Brain microvascular endothelial cell (primary cell): ENCODE results near the gene PIP4K2C.

ENCODE experiments used
- DNase-seq: peaks from one replicate; pipeline ENCODE4 v3.0.0-alpha.2; 2020
- H3K27ac ChIP-seq: fragments of 250-450 bp; sonication (Bioruptor Pico); 2 replicates; pipeline ENCODE4 v1.5.1; 2020; ENCODE audit warnings: mild to moderate bottlenecking, moderate library complexity
- H3K27me3 ChIP-seq: fragments of 250-450 bp; sonication (Bioruptor Pico); replicated peaks from 2 replicates; pipeline ENCODE4 v1.5.1; 2020; ENCODE audit warnings: mild to moderate bottlenecking
- H3K36me3 ChIP-seq: fragments of 250-450 bp; sonication (Bioruptor Pico); replicated peaks from 2 replicates; pipeline ENCODE4 v1.5.1; 2020; ENCODE audit warnings: mild to moderate bottlenecking
- H3K4me3 ChIP-seq: 2 replicates; pipeline ENCODE4 v1.5.1; 2011; ENCODE audit warnings: low read depth, mild to moderate bottlenecking, control low read depth, low read length, moderate library complexity
- CTCF ChIP-seq: IDR thresholded peaks from 2 replicates; pipeline ENCODE4 v1.5.1; 2011; ENCODE audit warnings: low read depth, mild to moderate bottlenecking, moderate library complexity, low read length, control low read depth, inconsistent platforms; ENCODE audit errors: missing control alignments
- in situ Hi-C: cut with HindIII; loops from 2 replicates; pipeline ENCODE4 v1.10.0; 2017; ENCODE audit warnings: low sequenced_read_pairs, low pct_ligation_motif_present

PIP4K2C gene

GRCh38 chr12:57627501-57628279, 36.7 kb downstream of the PIP4K2C start:
- no peaks in the 10 kb centered on the region for H3K36me3 ChIP-seq
- TF ChIP-seq CTCF, result peak; percentile 33
- no peak overlapping the region for H3K27ac ChIP-seq
- DNase-seq, result no peak
- in situ Hi-C loops, result no loop called here
- no peak overlapping the region for H3K4me3 ChIP-seq
- H3K27me3 ChIP-seq, result peaks cover 23% of the 10 kb centered on the region

- Histone ChIP-seq H3K27ac (no peak overlapping the region), H3K4me3 (no peak overlapping the region), H3K36me3 (no peaks in the 10 kb centered on the region), H3K27me3 (peaks cover 23% of the 10 kb centered on the region)
- DNase-seq, result no peak
- TF ChIP-seq CTCF, result no peak
- in situ Hi-C loops, result no loop called here
Measured at GRCh38 chr12:57628280-57629191, 37.5 kb downstream of the PIP4K2C start.

DNA sequence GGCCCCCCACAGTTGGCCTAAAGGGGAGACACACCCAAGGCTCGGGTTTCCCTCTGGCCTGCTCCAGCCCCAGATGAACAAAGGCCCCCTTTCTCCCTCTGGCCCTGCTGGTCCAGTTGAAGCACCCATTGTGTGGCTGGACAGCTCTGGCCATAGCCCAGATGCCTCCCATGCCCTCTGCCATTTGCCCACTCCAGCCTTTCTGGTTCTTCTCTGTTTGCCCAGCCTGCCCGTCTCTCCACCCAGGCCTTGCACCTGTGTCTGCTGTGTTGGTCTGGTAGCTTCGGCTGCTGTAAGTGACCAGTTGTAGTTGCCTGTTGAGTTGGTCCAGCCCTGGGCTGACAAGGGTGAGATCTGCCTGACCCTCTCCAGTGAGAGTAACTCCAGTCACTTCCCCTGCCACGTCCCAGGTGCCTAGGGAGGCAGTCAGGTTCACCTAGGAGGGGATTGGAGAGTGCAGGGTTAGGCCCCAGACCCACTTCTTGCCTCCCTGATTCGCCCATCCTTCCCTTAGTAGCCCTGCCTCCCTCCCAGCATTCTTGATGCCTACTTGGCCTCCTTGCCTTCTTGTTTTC, 39.0 kb downstream of the PIP4K2C start:
- no peak overlapping the region for H3K4me3 ChIP-seq
- in situ Hi-C loops, result no loop called here
- peaks cover 18% of the 10 kb centered on the region for H3K27me3 ChIP-seq
- no peak for DNase-seq
- H3K27ac ChIP-seq, result no peak overlapping the region
- no peaks in the 10 kb centered on the region for H3K36me3 ChIP-seq
- no peak for TF ChIP-seq CTCF

GRCh38 chr12:57630891-57631433, 40.0 kb downstream of the PIP4K2C start:
- H3K36me3 ChIP-seq, result no peaks in the 10 kb centered on the region
- H3K27ac ChIP-seq, result no peak overlapping the region
- no peak overlapping the region for H3K4me3 ChIP-seq
- TF ChIP-seq CTCF, result no peak
- in situ Hi-C loops, result no loop called here
- peaks cover 15% of the 10 kb centered on the region for H3K27me3 ChIP-seq
- no peak for DNase-seq

DNA sequence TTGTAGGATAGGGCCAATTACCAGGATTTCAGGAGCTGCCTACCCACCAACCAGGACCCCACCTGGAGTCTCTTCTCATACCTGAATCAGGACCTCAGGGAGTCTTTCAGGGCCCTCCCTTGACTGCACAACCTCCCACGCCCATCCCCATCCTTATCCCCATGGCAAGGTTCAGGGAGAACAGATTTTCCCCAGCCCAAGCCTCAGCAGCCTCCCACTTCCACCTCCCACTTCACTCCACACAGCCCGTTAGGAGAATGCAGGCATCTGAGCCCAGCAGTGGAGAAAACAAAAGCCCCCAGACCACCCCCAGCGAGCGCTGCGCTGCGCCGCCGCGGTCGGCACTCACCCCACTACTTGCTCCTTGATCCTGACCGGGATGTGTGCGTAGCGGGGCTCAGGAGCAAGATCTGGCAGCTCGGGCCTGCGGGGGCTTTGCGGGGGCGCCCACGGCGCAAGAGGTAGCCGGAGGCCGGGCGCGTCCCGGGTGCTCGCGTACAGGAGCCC, 40.6 kb downstream of the PIP4K2C start:
- TF ChIP-seq CTCF, result no peak
- no peak overlapping the region for H3K27ac ChIP-seq
- no peak for DNase-seq
- peaks cover 15% of the 10 kb centered on the region for H3K27me3 ChIP-seq
- H3K4me3 ChIP-seq, result peak overlapping the region; percentile 57
- in situ Hi-C loops, result no loop called here
- no peaks in the 10 kb centered on the region for H3K36me3 ChIP-seq
